Astrocyte of the spinal cord (primary cell): ENCODE results near the gene GALNT14.

Experiments used
- DNase-seq: peaks from one replicate; pipeline ENCODE4 v3.0.0; 2011; ENCODE audit warnings: low read depth, low spot score
- H3K4me3 ChIP-seq: 2 replicates; pipeline ENCODE4 v1.5.1; 2011; ENCODE audit warnings: low read depth, mild to moderate bottlenecking, low read length, moderate library complexity
- in situ Hi-C: cut with HindIII; loops from 2 replicates; pipeline ENCODE4 v1.10.0; 2017; ENCODE audit warnings: low sequenced_read_pairs
- TF ChIP-seq, protein P1 (sequence below): IDR thresholded peaks from 2 replicates; pipeline ENCODE4 v1.5.1; 2012; ENCODE audit warnings: low read depth, mild to moderate bottlenecking, low read length, inconsistent platforms

The GALNT14 gene

GRCh38 chr2:31033032-31033431 lies 105.2 kb downstream of the GALNT14 start:
- H3K4me3 ChIP-seq = no peak overlapping the region
- in situ Hi-C loops = no loop called here
- TF ChIP-seq, protein P1, sequence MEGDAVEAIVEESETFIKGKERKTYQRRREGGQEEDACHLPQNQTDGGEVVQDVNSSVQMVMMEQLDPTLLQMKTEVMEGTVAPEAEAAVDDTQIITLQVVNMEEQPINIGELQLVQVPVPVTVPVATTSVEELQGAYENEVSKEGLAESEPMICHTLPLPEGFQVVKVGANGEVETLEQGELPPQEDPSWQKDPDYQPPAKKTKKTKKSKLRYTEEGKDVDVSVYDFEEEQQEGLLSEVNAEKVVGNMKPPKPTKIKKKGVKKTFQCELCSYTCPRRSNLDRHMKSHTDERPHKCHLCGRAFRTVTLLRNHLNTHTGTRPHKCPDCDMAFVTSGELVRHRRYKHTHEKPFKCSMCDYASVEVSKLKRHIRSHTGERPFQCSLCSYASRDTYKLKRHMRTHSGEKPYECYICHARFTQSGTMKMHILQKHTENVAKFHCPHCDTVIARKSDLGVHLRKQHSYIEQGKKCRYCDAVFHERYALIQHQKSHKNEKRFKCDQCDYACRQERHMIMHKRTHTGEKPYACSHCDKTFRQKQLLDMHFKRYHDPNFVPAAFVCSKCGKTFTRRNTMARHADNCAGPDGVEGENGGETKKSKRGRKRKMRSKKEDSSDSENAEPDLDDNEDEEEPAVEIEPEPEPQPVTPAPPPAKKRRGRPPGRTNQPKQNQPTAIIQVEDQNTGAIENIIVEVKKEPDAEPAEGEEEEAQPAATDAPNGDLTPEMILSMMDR = no peak
- DNase-seq = no peak

DNA sequence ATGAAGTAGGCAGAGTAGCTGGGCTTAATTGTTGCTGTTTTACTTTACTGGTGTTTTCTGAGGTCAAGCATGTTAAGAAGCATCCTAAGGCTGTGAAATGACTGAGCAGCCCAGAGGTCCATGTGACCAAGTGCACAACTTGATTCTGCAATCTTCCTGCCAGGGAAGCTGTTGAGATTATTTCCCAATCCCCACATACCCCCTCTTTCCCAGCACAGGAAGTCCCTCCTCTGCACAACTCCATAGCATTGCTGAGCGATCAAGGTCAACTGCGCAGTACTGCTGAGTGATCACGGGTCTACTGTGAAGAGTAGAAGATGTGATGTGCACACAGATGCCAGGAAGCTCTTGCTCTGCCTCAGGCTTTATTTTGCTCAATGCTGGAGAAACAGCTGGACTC lies 105.8 kb downstream of the GALNT14 start:
- TF ChIP-seq, protein P1 = no peak
- in situ Hi-C loops = no loop called here

GRCh38 chr2:31031132-31031706 lies 107.0 kb downstream of the GALNT14 start:
- TF ChIP-seq, protein P1 = no peak
- DNase-seq = no peak
- in situ Hi-C loops = no loop called here
- H3K4me3 ChIP-seq = no peak overlapping the region

More for the DNA sequence above, 105.8 kb downstream of the GALNT14 start:
- DNase-seq = no peak
- no peak overlapping the region for H3K4me3 ChIP-seq

GRCh38 chr2:31028417-31028816 lies 109.8 kb downstream of the GALNT14 start:
- DNase-seq = no peak
- TF ChIP-seq, protein P1 = no peak
- in situ Hi-C loops = no loop called here
- H3K4me3 ChIP-seq = no peak overlapping the region

DNA sequence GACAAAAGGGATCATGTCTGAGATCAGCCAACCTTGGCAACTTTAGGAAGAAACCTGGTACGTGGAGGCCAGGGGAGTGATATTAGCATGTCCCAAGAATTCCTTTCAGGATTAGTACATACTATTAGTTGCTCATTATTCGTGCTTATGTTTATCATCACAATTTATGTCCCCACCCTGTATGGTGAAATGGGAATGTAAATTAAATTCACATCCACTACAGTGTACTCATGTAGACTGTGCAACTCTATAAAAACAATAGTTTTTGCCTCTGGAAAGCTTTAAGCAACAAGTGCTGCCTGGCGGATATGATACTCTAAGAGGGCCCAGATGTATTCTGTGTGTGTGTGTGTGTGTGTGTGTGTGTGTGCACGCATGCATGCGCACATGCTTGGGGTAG lies 110.7 kb downstream of the GALNT14 start:
- TF ChIP-seq, protein P1 = no peak
- DNase-seq = no peak
- in situ Hi-C loops = no loop called here
- no peak overlapping the region for H3K4me3 ChIP-seq

GRCh38 chr2:31023541-31023940 lies 114.7 kb downstream of the GALNT14 start:
- in situ Hi-C loops = no loop called here
- no peak overlapping the region for H3K4me3 ChIP-seq
- TF ChIP-seq, protein P1 = no peak
- DNase-seq = no peak
